Naive B cell (primary cell): ENCODE results near the gene B3GNT3. TPM values are rescaled to one million over a fixed set of nuclear protein-coding genes. Genes with fewer than 3 reads are reported as not detected.
"Not testable (repeated sequence)": the region's sequence is repeated elsewhere in the genome, so short reads cannot be mapped to it uniquely, and the experiment has no call there.

ENCODE experiments used
- ATAC-seq, 2 donors: fragments of 150-1000 bp; cut with Tn5 transposase; 2 replicates each; pipeline ENCODE4 v1.10.0; 2021; ENCODE audit warnings: low read depth in 2 of 2, mild to moderate bottlenecking in 2 of 2, moderate library complexity in 2 of 2
- DNase-seq: peaks from one replicate; pipeline ENCODE4 v3.0.0; 2022
- H3K27ac Mint-ChIP-seq, 6 donors: one replicate each; pipeline ENCODE4 v1.8.0; 2020 to 2022; ENCODE audit warnings: mild to moderate bottlenecking in 6 of 6, mixed read lengths in 6 of 6, moderate library complexity in 5 of 6, inconsistent platforms in 2 of 6
- H3K27me3 Mint-ChIP-seq, 3 donors: one replicate each; pipeline ENCODE4 v1.8.0; 2021 to 2022; ENCODE audit warnings: mixed read lengths in 3 of 3, mild to moderate bottlenecking in 1 of 3
- H3K36me3 Mint-ChIP-seq, 2 donors: one replicate each; pipeline ENCODE4 v1.8.0; 2020 to 2022; ENCODE audit warnings: mixed read lengths in 2 of 2, inconsistent platforms in 1 of 2, mild to moderate bottlenecking in 1 of 2
- H3K4me1 Mint-ChIP-seq, 3 donors: one replicate each; pipeline ENCODE4 v1.8.0; 2020 to 2022; ENCODE audit warnings: mixed read lengths in 3 of 3, inconsistent platforms in 1 of 3, mild to moderate bottlenecking in 1 of 3, moderate library complexity in 1 of 3
- H3K4me3 Mint-ChIP-seq, 8 donors: one replicate each; pipeline ENCODE4 v1.8.0; 2020 to 2022; ENCODE audit warnings: mild to moderate bottlenecking in 8 of 8, mixed read lengths in 8 of 8, moderate library complexity in 8 of 8, inconsistent platforms in 2 of 8
- H3K9me3 Mint-ChIP-seq, 7 donors: one replicate each; pipeline ENCODE4 v1.8.0; 2020 to 2022; ENCODE audit warnings: mixed read lengths in 7 of 7, mild to moderate bottlenecking in 5 of 7, inconsistent platforms in 2 of 7, moderate library complexity in 1 of 7
- polyA plus RNA-seq, 6 donors: library from polyadenylated mRNA; unstranded; fragments of 300-500 nt; fragmentation: Illumina TruSeq; gene quantifications; one replicate each; pipeline ENCODE4 v1.2.3, GENCODE V29; 2021; ENCODE audit warnings: low read depth in 6 of 6

B3GNT3 gene
- polyA plus RNA-seq, 6 donors from 2014 or later, result not detected

- no peaks in the 10 kb centered on the region for H3K36me3 Mint-ChIP-seq
- H3K27ac Mint-ChIP-seq, result peak overlapping the region in 1 of 6 donors; percentile 64
- H3K27me3 Mint-ChIP-seq, result peaks cover 11 to 39% (median 17%) of the 10 kb centered on the region in 3 donors
- peaks cover 19 to 38% (median 29%) of the 10 kb centered on the region in 3 donors for H3K4me1 Mint-ChIP-seq
- DNase-seq (no peak), ATAC-seq (no peak)
- H3K4me3 Mint-ChIP-seq, result peak overlapping the region in 6 of 8 donors; percentile 8 to 85 (median 45)
- no peaks in the 10 kb centered on the region for H3K9me3 Mint-ChIP-seq
Measured at GRCh38 chr19:17795495-17795856, 538 bp downstream of the B3GNT3 start.

GRCh38 chr19:17796013-17796837 lies 1.3 kb downstream of the B3GNT3 start:
- H3K4me1 Mint-ChIP-seq, result peaks cover 19 to 33% (median 26%) of the 10 kb centered on the region in 3 donors
- ATAC-seq, result no peak
- no peak for DNase-seq
- peak overlapping the region in 2 of 6 donors; percentile 29 to 59 for H3K27ac Mint-ChIP-seq
- no peaks in the 10 kb centered on the region for H3K9me3 Mint-ChIP-seq
- peaks cover 11 to 39% (median 17%) of the 10 kb centered on the region in 3 donors for H3K27me3 Mint-ChIP-seq
- H3K4me3 Mint-ChIP-seq, result peak overlapping the region in 2 of 8 donors; percentile 47 to 85
- H3K36me3 Mint-ChIP-seq, result no peaks in the 10 kb centered on the region

GRCh38 chr19:17796838-17797423 lies 2.0 kb downstream of the B3GNT3 start:
- Mint-ChIP-seq H3K9me3 (no peaks in the 10 kb centered on the region), H3K4me1 (peaks cover 13 to 26% (median 19%) of the 10 kb centered on the region in 3 donors), H3K4me3 (no peak overlapping the region), H3K27ac (no peak overlapping the region), H3K36me3 (no peaks in the 10 kb centered on the region), H3K27me3 (peaks cover 11 to 39% (median 18%) of the 10 kb centered on the region in 3 donors)
- ATAC-seq (no peak), DNase-seq (no peak)

- Mint-ChIP-seq H3K27me3 (peaks cover 11 to 44% (median 24%) of the 10 kb centered on the region in 3 donors), H3K4me1 (peaks cover 17 to 30% (median 25%) of the 10 kb centered on the region in 3 donors), H3K36me3 (no peaks in the 10 kb centered on the region), H3K4me3 (no peak overlapping the region), H3K9me3 (no peaks in the 10 kb centered on the region), H3K27ac (no peak overlapping the region)
- DNase-seq, result no peak
- no peak for ATAC-seq
Measured at GRCh38 chr19:17797424-17798201, 2.7 kb downstream of the B3GNT3 start.

GRCh38 chr19:17798599-17798998 lies 3.7 kb downstream of the B3GNT3 start:
- H3K9me3 Mint-ChIP-seq, H3K36me3 Mint-ChIP-seq, H3K4me3 Mint-ChIP-seq, DNase-seq, H3K27ac Mint-ChIP-seq, ATAC-seq: not testable (repeated sequence)
- peaks cover 22 to 38% (median 33%) of the 10 kb centered on the region in 3 donors for H3K4me1 Mint-ChIP-seq
- peaks cover 10 to 42% (median 23%) of the 10 kb centered on the region in 3 donors for H3K27me3 Mint-ChIP-seq

GRCh38 chr19:17802137-17802858 lies 7.4 kb downstream of the B3GNT3 start:
- peaks cover 12 to 32% (median 24%) of the 10 kb centered on the region in 3 donors for H3K4me1 Mint-ChIP-seq
- H3K9me3 Mint-ChIP-seq, result no peaks in the 10 kb centered on the region

GRCh38 chr19:17803264-17803896 lies 8.4 kb downstream of the B3GNT3 start:
- H3K4me1 Mint-ChIP-seq, result peaks cover 18 to 38% (median 24%) of the 10 kb centered on the region in 3 donors
- ATAC-seq, result peak; percentile 79 to 87
- peaks cover 0 to 26% (median 13%) of the 10 kb centered on the region in 3 donors for H3K27me3 Mint-ChIP-seq

More at GRCh38 chr19:17802137-17802858, 7.4 kb downstream of the B3GNT3 start:
- Mint-ChIP-seq H3K36me3 (no peaks in the 10 kb centered on the region), H3K27me3 (peaks cover 0 to 29% (median 7%) of the 10 kb centered on the region in 3 donors), H3K4me3 (peak overlapping the region in 3 of 8 donors; percentile 32 to 55 (median 49)), H3K27ac (no peak overlapping the region)
- DNase-seq, result no peak
- no peak for ATAC-seq

GRCh38 chr19:17805427-17805826 lies 10.5 kb downstream of the B3GNT3 start:
- H3K27me3 Mint-ChIP-seq, result peaks cover 0 to 32% (median 15%) of the 10 kb centered on the region in 3 donors

More at GRCh38 chr19:17803264-17803896, 8.4 kb downstream of the B3GNT3 start:
- H3K27ac Mint-ChIP-seq, result peak overlapping the region in 4 of 6 donors; percentile 25 to 81 (median 60)
- no peaks in the 10 kb centered on the region for H3K9me3 Mint-ChIP-seq
- DNase-seq, result peak; percentile 36
- H3K36me3 Mint-ChIP-seq, result no peaks in the 10 kb centered on the region
- peak overlapping the region; percentile 15 to 78 (median 58) for H3K4me3 Mint-ChIP-seq

GRCh38 chr19:17806945-17807344 lies 12.0 kb downstream of the B3GNT3 start:
- Mint-ChIP-seq H3K27ac (peak overlapping the region in 1 of 6 donors; percentile 24), H3K4me3 (peak overlapping the region in 1 of 8 donors; percentile 48), H3K27me3 (peaks cover 0 to 37% (median 14%) of the 10 kb centered on the region in 3 donors), H3K36me3 (no peaks in the 10 kb centered on the region), H3K9me3 (no peaks in the 10 kb centered on the region), H3K4me1 (peaks cover 18 to 39% (median 23%) of the 10 kb centered on the region in 3 donors)
- no peak for ATAC-seq
- DNase-seq, result no peak

More at GRCh38 chr19:17805427-17805826, 10.5 kb downstream of the B3GNT3 start:
- H3K4me3 Mint-ChIP-seq, result peak overlapping the region in 1 of 8 donors; percentile 19
- H3K27ac Mint-ChIP-seq, result peak overlapping the region in 3 of 6 donors; percentile 23 to 57 (median 30)
- no peak for ATAC-seq
- H3K36me3 Mint-ChIP-seq, result no peaks in the 10 kb centered on the region
- DNase-seq, result no peak
- no peaks in the 10 kb centered on the region for H3K9me3 Mint-ChIP-seq
- H3K4me1 Mint-ChIP-seq, result peaks cover 18 to 41% (median 24%) of the 10 kb centered on the region in 3 donors

- Mint-ChIP-seq H3K36me3 (no peaks in the 10 kb centered on the region), H3K4me1 (peaks cover 12 to 30% (median 17%) of the 10 kb centered on the region in 3 donors), H3K27me3 (peaks cover 0 to 40% (median 8%) of the 10 kb centered on the region in 3 donors), H3K27ac (no peak overlapping the region), H3K4me3 (peak overlapping the region in 6 of 8 donors; percentile 37 to 65 (median 50)), H3K9me3 (no peaks in the 10 kb centered on the region)
- DNase-seq (no peak), ATAC-seq (peak; percentile 61 to 65)
Measured at GRCh38 chr19:17807731-17808316, 12.9 kb downstream of the B3GNT3 start.

GRCh38 chr19:17811103-17811502 lies 16.2 kb downstream of the B3GNT3 start:
- Mint-ChIP-seq H3K36me3 (no peaks in the 10 kb centered on the region), H3K27ac (no peak overlapping the region), H3K4me1 (peaks cover 4 to 10% (median 6%) of the 10 kb centered on the region in 3 donors), H3K27me3 (peaks cover 0 to 31% (median 8%) of the 10 kb centered on the region in 3 donors), H3K9me3 (no peaks in the 10 kb centered on the region), H3K4me3 (no peak overlapping the region)
- DNase-seq (no peak), ATAC-seq (no peak)

- H3K9me3 Mint-ChIP-seq, result no peaks in the 10 kb centered on the region
- peak overlapping the region in 1 of 6 donors; percentile 6 for H3K27ac Mint-ChIP-seq
- no peak overlapping the region for H3K4me3 Mint-ChIP-seq
- H3K27me3 Mint-ChIP-seq, result peaks cover 0 to 31% (median 8%) of the 10 kb centered on the region in 3 donors
- H3K36me3 Mint-ChIP-seq, result no peaks in the 10 kb centered on the region
- no peak for ATAC-seq
- no peak for DNase-seq
- H3K4me1 Mint-ChIP-seq, result peaks cover 4 to 10% (median 6%) of the 10 kb centered on the region in 3 donors
Measured at GRCh38 chr19:17811681-17812080, 16.7 kb downstream of the B3GNT3 start.
